Ishikawa (cell line): ENCODE results near the gene MECP2.

ENCODE experiments used
- CEBPB ChIP-seq: IDR thresholded peaks from 2 replicates; pipeline ENCODE4 v1.6.1; 2012
- CREB1 ChIP-seq: IDR thresholded peaks from 2 replicates; pipeline ENCODE4 v1.6.1; 2012; ENCODE audit warnings: low read depth
- EGR1 ChIP-seq: IDR thresholded peaks from 2 replicates; pipeline ENCODE4 v1.6.1; 2012
- EP300 ChIP-seq: IDR thresholded peaks from 2 replicates; pipeline ENCODE4 v1.6.1; 2012; ENCODE audit warnings: borderline replicate concordance
- FOXM1 ChIP-seq: IDR thresholded peaks from 2 replicates; pipeline ENCODE4 v1.6.1; 2012; ENCODE audit warnings: low read depth, borderline replicate concordance
- MAX ChIP-seq: IDR thresholded peaks from 2 replicates; pipeline ENCODE4 v1.6.1; 2012
- NFIC ChIP-seq: IDR thresholded peaks from 2 replicates; pipeline ENCODE4 v1.6.1; 2012
- RAD21 ChIP-seq: IDR thresholded peaks from 2 replicates; pipeline ENCODE4 v1.6.1; 2012; ENCODE audit warnings: low read depth
- REST ChIP-seq: IDR thresholded peaks from 2 replicates; pipeline ENCODE4 v1.6.1; 2012; ENCODE audit warnings: low read depth, mild to moderate bottlenecking
- TAF1 ChIP-seq: IDR thresholded peaks from 2 replicates; pipeline ENCODE4 v1.6.1; 2012; ENCODE audit warnings: low read depth, mild to moderate bottlenecking
- TCF12 ChIP-seq: IDR thresholded peaks from 2 replicates; pipeline ENCODE4 v1.6.1; 2012; ENCODE audit warnings: low read depth
- TEAD4 ChIP-seq: IDR thresholded peaks from 2 replicates; pipeline ENCODE4 v1.6.1; 2012
- USF1 ChIP-seq: IDR thresholded peaks from 2 replicates; pipeline ENCODE4 v1.6.1; 2012
- YY1 ChIP-seq: IDR thresholded peaks from 2 replicates; pipeline ENCODE4 v1.6.1; 2012; ENCODE audit warnings: low read depth
- ZBTB7A ChIP-seq: IDR thresholded peaks from 2 replicates; pipeline ENCODE4 v1.6.1; 2012; ENCODE audit warnings: low read depth

Gene MECP2

GRCh38 chrX:153981771-153982533 lies 115.6 kb downstream of the MECP2 start:
- TF ChIP-seq EP300 (no peak), TEAD4 (no peak), FOXM1 (no peak), TAF1 (no peak), YY1 (no peak), USF1 (no peak), CEBPB (no peak), MAX (no peak), CREB1 (no peak), TCF12 (no peak), NFIC (no peak), REST (no peak), RAD21 (no peak), ZBTB7A (no peak), EGR1 (no peak)

GRCh38 chrX:153981231-153981630 lies 116.3 kb downstream of the MECP2 start:
- TF ChIP-seq MAX (no peak), TAF1 (no peak), RAD21 (no peak), TCF12 (no peak), TEAD4 (no peak), CREB1 (no peak), YY1 (no peak), USF1 (no peak), CEBPB (no peak), REST (no peak)

GRCh38 chrX:153974726-153975286 lies 122.7 kb downstream of the MECP2 start:
- TF ChIP-seq CEBPB (no peak), TAF1 (no peak)

GRCh38 chrX:153974003-153974725 lies 123.4 kb downstream of the MECP2 start:
- no peak for TF ChIP-seq MAX

GRCh38 chrX:153973127-153974002 lies 124.2 kb downstream of the MECP2 start:
- TF ChIP-seq TAF1, result no peak
- no peak for TF ChIP-seq FOXM1
- TF ChIP-seq TCF12, result no peak
- no peak for TF ChIP-seq EP300
- no peak for TF ChIP-seq YY1
